Gastrocnemius medialis (tissue), 4 donors: ENCODE results near the gene MAST4.

Experiments used
- CTCF ChIP-seq, 5 experiments: fragments of 450-650 bp in 3 of 5; fragments of 200-600 bp in 2 of 5; sonication (generic) in 2 of 5; IDR thresholded peaks in 4 of 5; conservative IDR thresholded peaks in 1 of 5; 1 replicate in 4 of 5; 2 replicates in 1 of 5; pipeline ENCODE4 v1.5.1; 2016 to 2019; ENCODE audit warnings: antibody characterized with exemption in 5 of 5, mild to moderate bottlenecking in 3 of 5, moderate library complexity in 3 of 5
- POLR2A ChIP-seq, 2 donors: fragments of 450-650 bp; IDR thresholded peaks; one replicate each; pipeline ENCODE4 v1.6.1; 2017; ENCODE audit warnings: antibody characterized with exemption in 2 of 2, mild to moderate bottlenecking in 2 of 2, moderate library complexity in 2 of 2

GRCh38 chr5:67202828-67203227 lies 606.6 kb downstream of the MAST4 start:
- TF ChIP-seq CTCF (IDR thresholded peaks at IDR 0.05 in 4 of 5, conservative IDR thresholded peaks at IDR 0.05 in 1 of 5), result no peak
- TF ChIP-seq POLR2A (IDR thresholded peaks at IDR 0.05), result no peak
